Vagina (tissue), 2 donors: ENCODE results near the gene TENM4.

Source experiments
- CTCF ChIP-seq, 3 experiments: fragments of 450-650 bp in 2 of 3; fragments of 200-600 bp in 1 of 3; sonication (generic) in 1 of 3; IDR thresholded peaks; one replicate each; pipeline ENCODE4 v1.5.1; 2017 to 2019; ENCODE audit warnings: antibody characterized with exemption in 3 of 3, mild to moderate bottlenecking in 2 of 3, moderate library complexity in 2 of 3
- POLR2A ChIP-seq, 2 donors: fragments of 450-650 bp; IDR thresholded peaks; one replicate each; pipeline ENCODE4 v1.6.1; 2017; ENCODE audit warnings: antibody characterized with exemption in 2 of 2, mild to moderate bottlenecking in 2 of 2, moderate library complexity in 2 of 2

- no peak for TF ChIP-seq CTCF (IDR thresholded peaks at IDR 0.05)
- no peak for TF ChIP-seq POLR2A (IDR thresholded peaks at IDR 0.05)
These were observed 196.0 kb downstream of the TENM4 start for GRCh38 chr11:79244798-79245197.
